Measurements from ENCODE around the gene TRDN. TPM values are rescaled to one million over a fixed set of nuclear protein-coding genes. Genes with fewer than 3 reads are reported as not detected.

TRDN gene
- total and polyA plus RNA-seq, 2 experiments from 2014 or later: 0.10 to 0.48 TPM

GRCh38 chr6:123182998-123183397, 453.8 kb downstream of the TRDN start:
- no peaks in the 10 kb centered on the region for H3K9me2 ChIP-seq (replicated peaks; ENCODE audit: insufficient read depth)
- H3K36me3 ChIP-seq (replicated peaks; ENCODE audit: insufficient read depth, low read depth): no peaks in the 10 kb centered on the region
- no peak overlapping the region for H3K27ac ChIP-seq
- no peaks in the 10 kb centered on the region for H4K20me1 ChIP-seq (ENCODE audit: insufficient read depth, poor library complexity, severe bottlenecking)
- 79% methylated on average over 7 of the region's 7 CpGs for WGBS (ENCODE audit: low lambda C conversion rate, missing lambda C conversion rate)
- no peak overlapping the region for H3K4me3 ChIP-seq
- no peaks in the 10 kb centered on the region for H3K79me2 ChIP-seq
- no peak for DNase-seq (ENCODE audit: low spot score)
- no peaks in the 10 kb centered on the region for H3K4me1 ChIP-seq (ENCODE audit: insufficient read depth)
- TF ChIP-seq EZH2 (IDR thresholded peaks at IDR 0.05; ENCODE audit: borderline replicate concordance): no peak
- no peak for TF ChIP-seq EZH2phosphoT487 (IDR thresholded peaks at IDR 0.05; ENCODE audit: low read depth, severe bottlenecking, unreplicated experiment)
- no peaks in the 10 kb centered on the region for H3K9me3 ChIP-seq (ENCODE audit: low read depth)
- no peak overlapping the region for H3K4me2 ChIP-seq
- H3K27me3 ChIP-seq: no peaks in the 10 kb centered on the region
- H2AFZ ChIP-seq: no peak overlapping the region

- 61% methylated on average over 1 of the region's 1 CpG for WGBS (ENCODE audit: low lambda C conversion rate, missing lambda C conversion rate)
- DNase-seq (ENCODE audit: low spot score): no peak
- Histone ChIP-seq H4K20me1 (ENCODE audit: insufficient read depth, poor library complexity, severe bottlenecking) (no peaks in the 10 kb centered on the region), H3K79me2 (no peaks in the 10 kb centered on the region), H3K27ac (no peak overlapping the region), H3K36me3 (replicated peaks; ENCODE audit: insufficient read depth, low read depth) (no peaks in the 10 kb centered on the region), H3K4me3 (no peak overlapping the region), H3K4me1 (ENCODE audit: insufficient read depth) (no peaks in the 10 kb centered on the region), H3K9me2 (replicated peaks; ENCODE audit: insufficient read depth) (no peaks in the 10 kb centered on the region), H3K4me2 (no peak overlapping the region), H3K27me3 (no peaks in the 10 kb centered on the region), H3K9me3 (ENCODE audit: low read depth) (no peaks in the 10 kb centered on the region), H2AFZ (no peak overlapping the region)
- no peak for TF ChIP-seq EZH2 (IDR thresholded peaks at IDR 0.05; ENCODE audit: borderline replicate concordance)
- no peak for TF ChIP-seq CTCF (IDR thresholded peaks at IDR 0.05; ENCODE audit: poor library complexity)
- TF ChIP-seq EZH2phosphoT487 (IDR thresholded peaks at IDR 0.05; ENCODE audit: low read depth, severe bottlenecking, unreplicated experiment): no peak
Observed at GRCh38 chr6:123176706-123177105, 460.0 kb downstream of the TRDN start.

- H4K20me1 ChIP-seq (ENCODE audit: insufficient read depth, poor library complexity, severe bottlenecking): no peaks in the 10 kb centered on the region
- 82% methylated on average over 5 of the region's 5 CpGs for WGBS (ENCODE audit: low lambda C conversion rate, missing lambda C conversion rate)
- H3K79me2 ChIP-seq: no peaks in the 10 kb centered on the region
- TF ChIP-seq CTCF (IDR thresholded peaks at IDR 0.05; ENCODE audit: poor library complexity) (no peak), EZH2phosphoT487 (IDR thresholded peaks at IDR 0.05; ENCODE audit: low read depth, severe bottlenecking, unreplicated experiment) (no peak), EZH2 (IDR thresholded peaks at IDR 0.05; ENCODE audit: borderline replicate concordance) (no peak)
- H3K9me3 ChIP-seq (ENCODE audit: low read depth): no peaks in the 10 kb centered on the region
- no peak overlapping the region for H3K4me3 ChIP-seq
- H3K27ac ChIP-seq: no peak overlapping the region
- no peaks in the 10 kb centered on the region for H3K27me3 ChIP-seq
- H3K4me1 ChIP-seq (ENCODE audit: insufficient read depth): no peaks in the 10 kb centered on the region
- H3K36me3 ChIP-seq (replicated peaks; ENCODE audit: insufficient read depth, low read depth): no peaks in the 10 kb centered on the region
- no peak overlapping the region for H3K4me2 ChIP-seq
- no peak overlapping the region for H2AFZ ChIP-seq
- H3K9me2 ChIP-seq (replicated peaks; ENCODE audit: insufficient read depth): no peaks in the 10 kb centered on the region
- no peak for DNase-seq (ENCODE audit: low spot score)
Observed at GRCh38 chr6:123171341-123172115, 465.2 kb downstream of the TRDN start.

DNA sequence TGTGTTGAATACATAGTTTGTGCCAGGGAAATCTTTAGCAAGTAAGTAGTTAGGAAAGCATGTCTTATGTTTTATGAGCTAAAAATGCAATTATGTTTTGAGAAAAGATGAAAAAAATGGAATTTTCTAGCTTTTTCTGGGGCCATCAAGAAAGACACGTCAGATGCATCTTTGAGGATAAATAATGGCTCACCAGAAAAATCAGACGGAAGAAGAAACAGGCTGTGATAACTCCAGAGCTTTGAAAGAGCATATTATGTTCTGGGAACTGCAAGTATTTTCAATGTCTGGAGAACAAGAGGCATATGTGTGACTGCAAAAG, 467.0 kb downstream of the TRDN start:
- WGBS (ENCODE audit: low lambda C conversion rate, missing lambda C conversion rate): 79% methylated on average over 2 of the region's 2 CpGs

More for the DNA sequence above, 467.0 kb downstream of the TRDN start:
- Histone ChIP-seq H4K20me1 (ENCODE audit: insufficient read depth, poor library complexity, severe bottlenecking) (no peaks in the 10 kb centered on the region), H3K27ac (no peak overlapping the region), H3K9me3 (ENCODE audit: low read depth) (no peaks in the 10 kb centered on the region), H3K4me2 (no peak overlapping the region), H3K27me3 (no peaks in the 10 kb centered on the region), H3K36me3 (replicated peaks; ENCODE audit: insufficient read depth, low read depth) (no peaks in the 10 kb centered on the region), H3K4me3 (no peak overlapping the region), H2AFZ (no peak overlapping the region), H3K4me1 (ENCODE audit: insufficient read depth) (no peaks in the 10 kb centered on the region), H3K79me2 (no peaks in the 10 kb centered on the region), H3K9me2 (replicated peaks; ENCODE audit: insufficient read depth) (no peaks in the 10 kb centered on the region)
- TF ChIP-seq EZH2 (IDR thresholded peaks at IDR 0.05; ENCODE audit: borderline replicate concordance): no peak
- DNase-seq (ENCODE audit: low spot score): no peak
